ENCODE measurements around the gene SH3PXD2A. TPM values are rescaled to one million over a fixed set of nuclear protein-coding genes. Genes with fewer than 3 reads are reported as not detected.

Gene SH3PXD2A
- total RNA-seq, 1 experiment from 2014 or later: 3.1 TPM

DNA sequence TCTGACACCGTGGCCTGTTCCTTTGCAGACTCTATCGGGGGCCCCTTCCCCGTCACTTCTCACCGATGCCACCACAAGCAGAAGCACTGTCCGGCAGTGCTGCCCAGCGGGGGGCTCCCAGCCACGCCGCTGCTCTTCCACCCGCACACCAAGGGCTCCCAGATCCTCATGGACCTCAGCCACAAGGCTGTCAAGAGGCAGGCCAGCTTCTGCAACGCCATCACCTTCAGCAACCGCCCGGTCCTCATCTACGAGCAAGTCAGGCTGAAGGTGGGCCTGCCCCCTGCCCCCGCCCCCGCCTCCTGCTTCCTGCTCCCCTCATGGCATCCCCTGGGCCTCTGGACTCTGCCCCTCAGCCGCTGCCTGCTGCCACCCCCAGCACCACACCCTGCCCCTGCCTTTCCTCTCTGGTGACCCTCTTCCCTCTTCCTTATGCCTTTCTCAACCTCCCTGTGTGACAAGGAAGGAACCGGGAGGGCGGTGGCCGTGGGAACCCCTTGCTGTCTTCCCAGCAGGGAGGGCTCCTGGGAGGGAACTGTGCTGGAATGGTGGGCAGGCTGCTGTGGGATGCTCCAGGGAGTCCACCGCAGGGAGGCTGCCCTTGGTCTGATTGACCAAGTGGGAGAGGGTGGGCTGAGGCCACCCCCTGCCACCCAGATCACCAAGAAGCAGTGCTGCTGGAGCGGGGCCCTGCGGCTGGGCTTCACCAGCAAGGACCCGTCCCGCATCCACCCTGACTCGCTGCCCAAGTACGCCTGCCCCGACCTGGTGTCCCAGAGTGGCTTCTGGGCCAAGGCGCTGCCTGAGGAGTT lies 284.3 kb downstream of the SH3PXD2A start:
- in situ Hi-C loops (cut with HindIII; ENCODE audit: low pct_unique_long_range_greater_than_20kb, low sequenced_read_pairs): no loop called here
- no peak for DNase-seq (ENCODE audit: low read depth)

- in situ Hi-C loops (cut with HindIII; ENCODE audit: low pct_unique_long_range_greater_than_20kb, low sequenced_read_pairs): no loop called here
- no peak for DNase-seq (ENCODE audit: low read depth)
These were observed 285.5 kb downstream of the SH3PXD2A start for GRCh38 chr10:103569896-103570295.

- in situ Hi-C loops (cut with HindIII; ENCODE audit: low pct_unique_long_range_greater_than_20kb, low sequenced_read_pairs): no loop called here
- DNase-seq (ENCODE audit: low read depth): no peak
These were observed 286.9 kb downstream of the SH3PXD2A start for GRCh38 chr10:103568505-103568904.

DNA sequence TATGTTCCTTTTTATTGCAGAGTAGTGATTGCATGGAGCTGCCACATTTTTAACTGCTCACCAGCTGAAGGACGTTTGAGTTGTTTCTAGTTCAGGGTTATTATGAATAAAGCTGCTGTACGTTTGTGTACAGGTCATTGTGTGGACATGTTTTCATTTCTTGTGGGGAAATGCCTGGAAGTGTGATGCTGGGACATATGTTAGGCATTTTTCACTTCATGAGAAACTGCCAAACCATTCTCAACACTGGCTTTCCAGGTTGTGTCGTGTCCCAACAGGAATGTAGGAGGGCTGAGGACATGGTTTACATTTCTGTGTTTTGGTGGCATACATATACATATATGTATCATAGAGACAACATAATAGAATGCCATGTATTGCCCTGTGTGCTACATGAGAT lies 288.8 kb downstream of the SH3PXD2A start:
- in situ Hi-C loops (cut with HindIII; ENCODE audit: low pct_unique_long_range_greater_than_20kb, low sequenced_read_pairs): no loop called here
- DNase-seq (ENCODE audit: low read depth): no peak

DNA sequence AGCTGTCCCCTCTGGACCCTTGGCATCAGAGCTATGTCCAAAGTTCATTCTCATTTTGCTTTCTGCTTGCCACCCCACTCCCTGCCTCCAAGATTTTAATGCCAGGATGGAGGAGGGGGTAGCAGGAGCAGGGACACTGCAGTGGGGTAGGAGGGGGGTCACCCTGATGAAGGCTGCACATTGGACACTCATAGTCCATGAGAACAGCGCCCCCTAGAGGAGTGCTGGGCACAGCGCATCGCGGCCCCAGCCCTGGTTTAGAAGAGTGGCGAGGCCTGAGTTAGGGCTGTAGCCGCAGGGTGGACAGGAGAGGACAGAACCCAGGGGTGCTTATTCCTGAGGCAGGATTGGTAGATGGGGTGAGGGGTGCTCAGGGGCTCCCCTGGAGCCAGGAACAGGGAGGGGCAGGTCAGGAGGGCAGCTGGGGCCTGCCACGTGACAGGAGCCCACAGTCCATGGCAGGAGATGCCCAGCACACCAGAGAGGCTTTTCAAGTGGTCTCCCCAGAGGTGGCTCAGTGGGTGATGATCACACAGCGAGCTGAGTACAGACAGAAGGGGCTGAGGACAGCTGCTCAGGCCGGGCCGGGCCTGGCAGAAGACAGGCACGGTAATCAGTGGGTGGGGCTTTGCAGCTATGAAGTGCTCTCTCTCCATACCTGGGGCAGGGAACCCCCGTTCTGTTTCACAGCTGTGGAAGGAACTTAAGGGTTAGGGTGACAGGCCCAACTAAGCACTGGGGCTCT lies 290.4 kb downstream of the SH3PXD2A start:
- in situ Hi-C loops (cut with HindIII; ENCODE audit: low pct_unique_long_range_greater_than_20kb, low sequenced_read_pairs): no loop called here
- no peak for DNase-seq (ENCODE audit: low read depth)

GRCh38 chr10:103564116-103564501 lies 291.3 kb downstream of the SH3PXD2A start:
- in situ Hi-C loops (cut with HindIII; ENCODE audit: low pct_unique_long_range_greater_than_20kb, low sequenced_read_pairs): no loop called here
- DNase-seq (ENCODE audit: low read depth): no peak

DNA sequence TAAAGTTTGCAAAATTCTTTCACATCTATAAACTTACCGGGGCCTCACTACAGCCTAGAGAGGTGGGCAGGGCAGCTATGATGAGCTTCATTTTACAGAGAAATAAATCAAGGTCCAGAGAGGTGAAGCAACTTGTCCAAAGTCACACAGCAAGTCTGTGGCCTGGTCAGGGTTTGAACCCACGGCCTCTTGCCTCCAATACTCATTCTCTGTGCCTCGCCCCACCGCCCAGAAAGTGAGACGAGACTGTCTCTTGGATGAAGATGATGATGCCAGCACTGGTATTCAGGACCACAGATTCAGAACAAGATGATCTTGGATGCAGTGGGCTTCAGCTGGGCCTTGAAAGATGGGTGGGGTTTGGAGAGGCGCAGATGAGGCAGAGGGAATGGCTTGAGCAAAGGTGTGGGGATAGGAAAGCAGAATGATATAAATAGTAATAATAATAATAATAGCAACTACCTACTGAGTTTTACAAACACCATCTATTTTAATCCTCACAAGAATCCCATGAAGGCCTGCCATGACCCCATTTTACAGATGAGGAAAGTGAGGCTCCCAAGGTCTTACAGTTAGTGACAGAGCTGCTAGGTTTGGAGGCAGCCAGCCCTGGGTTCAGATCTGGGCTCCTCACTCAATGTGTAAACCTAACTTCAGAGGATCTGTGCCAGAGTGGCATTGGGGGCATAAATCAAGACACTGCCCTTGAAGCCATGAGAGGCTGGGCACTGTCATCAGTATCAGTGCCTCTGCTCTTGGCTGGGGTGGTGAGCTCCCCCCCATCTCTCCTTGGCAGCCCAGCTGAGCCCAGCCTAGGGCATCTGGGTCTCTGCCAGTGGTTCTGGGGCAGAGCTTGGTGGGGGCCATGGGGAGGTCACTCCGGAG lies 291.9 kb downstream of the SH3PXD2A start:
- in situ Hi-C loops (cut with HindIII; ENCODE audit: low pct_unique_long_range_greater_than_20kb, low sequenced_read_pairs): no loop called here

GRCh38 chr10:103562383-103562782 lies 293.0 kb downstream of the SH3PXD2A start:
- no peak for DNase-seq (ENCODE audit: low read depth)
- in situ Hi-C loops (cut with HindIII; ENCODE audit: low pct_unique_long_range_greater_than_20kb, low sequenced_read_pairs): no loop called here

More for the DNA sequence above, 291.9 kb downstream of the SH3PXD2A start:
- DNase-seq (ENCODE audit: low read depth): no peak

GRCh38 chr10:103560886-103561285 lies 294.5 kb downstream of the SH3PXD2A start:
- in situ Hi-C loops (cut with HindIII; ENCODE audit: low pct_unique_long_range_greater_than_20kb, low sequenced_read_pairs): no loop called here
- DNase-seq (ENCODE audit: low read depth): no peak

DNA sequence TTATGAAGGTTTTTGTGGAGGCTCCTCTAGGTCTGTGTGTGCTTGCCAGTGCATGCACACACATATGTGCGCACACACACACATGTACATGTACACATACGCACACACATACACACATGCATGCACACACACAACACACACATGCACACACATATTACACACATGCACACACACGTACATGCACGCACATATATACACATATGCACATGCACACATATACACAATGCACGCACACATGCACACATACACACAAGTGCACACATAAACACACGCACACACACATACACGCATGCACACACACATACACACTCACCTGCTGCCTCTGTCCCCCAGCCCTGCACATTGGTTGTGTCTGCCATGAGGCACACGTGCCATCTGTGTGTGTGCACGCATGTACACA lies 295.6 kb downstream of the SH3PXD2A start:
- DNase-seq (ENCODE audit: low read depth): no peak
- in situ Hi-C loops (cut with HindIII; ENCODE audit: low pct_unique_long_range_greater_than_20kb, low sequenced_read_pairs): no loop called here

- in situ Hi-C loops (cut with HindIII; ENCODE audit: low pct_unique_long_range_greater_than_20kb, low sequenced_read_pairs): no loop called here
- no peak for DNase-seq (ENCODE audit: low read depth)
These were observed 296.5 kb downstream of the SH3PXD2A start for GRCh38 chr10:103558911-103559310.

GRCh38 chr10:103557455-103557854 lies 297.9 kb downstream of the SH3PXD2A start:
- DNase-seq (ENCODE audit: low read depth): no peak
- in situ Hi-C loops (cut with HindIII; ENCODE audit: low pct_unique_long_range_greater_than_20kb, low sequenced_read_pairs): no loop called here

- in situ Hi-C loops (cut with HindIII; ENCODE audit: low pct_unique_long_range_greater_than_20kb, low sequenced_read_pairs): no loop called here
- DNase-seq (ENCODE audit: low read depth): no peak
These were observed 298.9 kb downstream of the SH3PXD2A start for GRCh38 chr10:103556383-103557007.

DNA sequence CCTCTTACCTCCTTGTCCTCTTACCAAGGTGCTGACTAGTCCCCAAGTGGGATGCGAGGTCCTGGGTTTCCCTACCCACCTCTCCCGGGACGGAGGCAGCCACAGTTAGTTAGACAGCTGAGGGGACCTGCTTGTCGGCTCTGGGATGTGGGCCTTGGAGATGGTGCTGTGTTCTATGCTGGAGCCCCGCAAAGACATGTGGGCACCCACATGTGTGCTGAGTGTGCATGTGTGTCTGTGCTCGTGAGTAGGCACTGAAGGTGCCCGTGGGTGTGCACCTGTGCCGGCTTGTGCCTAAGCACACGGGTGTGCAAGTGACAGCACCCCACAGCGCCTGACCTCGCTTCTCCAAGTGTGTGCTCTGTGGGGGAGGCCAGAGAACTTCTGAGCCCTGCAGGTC lies 299.7 kb downstream of the SH3PXD2A start:
- in situ Hi-C loops (cut with HindIII; ENCODE audit: low pct_unique_long_range_greater_than_20kb, low sequenced_read_pairs): no loop called here
- no peak for DNase-seq (ENCODE audit: low read depth)

DNA sequence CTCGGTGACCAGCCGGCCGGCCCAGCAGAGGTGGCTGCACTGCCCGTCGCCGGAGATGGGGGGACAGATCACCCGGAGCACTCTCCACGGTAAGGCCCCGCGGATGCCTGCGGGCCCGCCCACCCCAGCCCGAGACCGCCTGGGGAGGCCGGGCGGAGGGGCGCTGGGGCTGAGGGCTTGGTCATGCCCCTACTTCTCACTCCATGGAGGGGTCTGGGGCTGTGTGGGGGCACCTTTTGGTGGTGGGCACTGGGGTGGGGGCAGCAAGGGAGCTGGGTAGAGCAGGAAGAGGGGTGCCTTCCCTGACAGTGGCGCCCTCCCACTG lies 300.1 kb downstream of the SH3PXD2A start:
- DNase-seq (ENCODE audit: low read depth): no peak
- in situ Hi-C loops (cut with HindIII; ENCODE audit: low pct_unique_long_range_greater_than_20kb, low sequenced_read_pairs): no loop called here

- DNase-seq (ENCODE audit: low read depth): no peak
- in situ Hi-C loops (cut with HindIII; ENCODE audit: low pct_unique_long_range_greater_than_20kb, low sequenced_read_pairs): no loop called here
These were observed 300.7 kb downstream of the SH3PXD2A start for GRCh38 chr10:103554488-103555324.

- no peak for DNase-seq (ENCODE audit: low read depth)
- in situ Hi-C loops (cut with HindIII; ENCODE audit: low pct_unique_long_range_greater_than_20kb, low sequenced_read_pairs): no loop called here
These were observed 301.5 kb downstream of the SH3PXD2A start for GRCh38 chr10:103553743-103554487.

All from Caki2 (cell line).